Fibroblast of villous mesenchyme (primary cell): Measurements from ENCODE around the gene SMIM28. TPM values are rescaled to one million over a fixed set of nuclear protein-coding genes. Genes with fewer than 3 reads are reported as not detected.

Experiments
- DNase-seq: peaks from one replicate; pipeline ENCODE4 v3.0.0-alpha.2; 2010; ENCODE audit warnings: low read depth
- H3K4me3 ChIP-seq: 2 replicates; pipeline ENCODE4 v1.5.1; 2011; ENCODE audit warnings: low read depth, mild to moderate bottlenecking, low read length
- CTCF ChIP-seq: IDR thresholded peaks from 2 replicates; pipeline ENCODE4 v1.5.1; 2012; ENCODE audit warnings: low read depth, mild to moderate bottlenecking, low read length; ENCODE audit not compliant: insufficient read depth
- total RNA-seq: library from RNA; depleted of rRNA; stranded (reverse); fragments of >200 nt; gene quantifications from 2 replicates; pipeline ENCODE4 v1.2.3, GENCODE V29; 2012

The SMIM28 gene
- total RNA-seq, 1 donor: not detected

- no peak for DNase-seq
- no peak for TF ChIP-seq CTCF
- no peak overlapping the region for H3K4me3 ChIP-seq
These were observed 41.5 kb upstream of the SMIM28 start for GRCh38 chr6:138336221-138336620.

GRCh38 chr6:138337076-138337475, 40.6 kb upstream of the SMIM28 start:
- H3K4me3 ChIP-seq: no peak overlapping the region
- DNase-seq: no peak
- TF ChIP-seq CTCF: no peak

- DNase-seq: no peak
- no peak for TF ChIP-seq CTCF
- H3K4me3 ChIP-seq: no peak overlapping the region
These were observed 38.7 kb upstream of the SMIM28 start for GRCh38 chr6:138339024-138339423.

GRCh38 chr6:138341176-138341575, 36.5 kb upstream of the SMIM28 start:
- no peak overlapping the region for H3K4me3 ChIP-seq
- TF ChIP-seq CTCF: no peak
- DNase-seq: no peak

- DNase-seq: no peak
- TF ChIP-seq CTCF: no peak
- no peak overlapping the region for H3K4me3 ChIP-seq
These were observed 34.6 kb upstream of the SMIM28 start for GRCh38 chr6:138343112-138343511.

GRCh38 chr6:138345565-138346285, 32.0 kb upstream of the SMIM28 start:
- H3K4me3 ChIP-seq: no peak overlapping the region
- DNase-seq: no peak
- no peak for TF ChIP-seq CTCF
